Keratinocyte (primary cell): ENCODE data around the gene IFT122.

Source experiments
- CTCF ChIP-seq, 3 experiments: IDR thresholded peaks in 1 of 3; conservative IDR thresholded peaks in 1 of 3; optimal IDR thresholded peaks in 1 of 3; 2 replicates in 2 of 3; 3 replicates in 1 of 3; pipeline versions ENCODE3 to v1.5.1; 2011; ENCODE audit warnings: low read length in 3 of 3, mild to moderate bottlenecking in 3 of 3, moderate library complexity in 2 of 3, control low read depth in 1 of 3, inconsistent platforms in 1 of 3; ENCODE audit not compliant: insufficient read depth in 2 of 3; ENCODE audit errors: extremely low read depth in 1 of 3
- EZH2 ChIP-seq: IDR thresholded peaks from one replicate; pipeline ENCODE4 v1.6.1; 2012; ENCODE audit warnings: inconsistent platforms, mild to moderate bottlenecking, low read length, moderate library complexity

GRCh38 chr3:129485721-129486663, 46.0 kb downstream of the IFT122 start:
- TF ChIP-seq CTCF (optimal IDR thresholded peaks at IDR 0.05 in 1 of 3, IDR thresholded peaks at IDR 0.05 in 1 of 3, conservative IDR thresholded peaks at IDR 0.05 in 1 of 3; ENCODE audit: extremely low read depth in 1 of 3, insufficient read depth in 2 of 3, low read length in 3 of 3) (no peak), EZH2 (no peak)
